PC-3 (cell line): ENCODE results near the gene IMPA2. TPM values are rescaled to one million over a fixed set of nuclear protein-coding genes. Genes with fewer than 3 reads are reported as not detected.
"Not testable (repeated sequence)": the region's sequence is repeated elsewhere in the genome, so short reads cannot be mapped to it uniquely, and the experiment has no call there.

Source experiments
- ATAC-seq: fragments of 200-7000 bp; cut with Tn5 transposase; 2 replicates; pipeline ENCODE4 v1.9.1; 2020; ENCODE audit warnings: mild to moderate bottlenecking, moderate library complexity
- BruUV-seq: library from RNA; stranded (reverse); fragments of 400-500 nt; replicated peaks from 2 replicates; lab custom pipeline; 2021; lab: Mats Ljungman, UMichigan
- CTCF ChIA-PET: fragments of 300-600 bp; sonication (Branson Sonifier 250); formaldehyde crosslinking; loops from one replicate; lab custom pipeline; 2022; ENCODE audit warnings: antibody characterized with exemption; lab: Charles Lee
- POLR2A ChIA-PET: fragments of 300-600 bp; sonication (Branson Sonifier 250); formaldehyde crosslinking; loops from one replicate; lab custom pipeline; 2022; ENCODE audit warnings: antibody characterized with exemption; ENCODE audit not compliant: unreplicated experiment; lab: Charles Lee
- DNase-seq: peaks from one replicate; pipeline ENCODE4 v3.0.0-alpha.2; 2015
- H2AFZ ChIP-seq: fragments of 300-600 bp; sonication (generic); 2 replicates; pipeline ENCODE4 v1.6.0; 2016; ENCODE audit warnings: antibody characterized with exemption, low read length
- H3F3A ChIP-seq: fragments of 300-600 bp; sonication (generic); one replicate; pipeline ENCODE4 v1.6.0; 2017; ENCODE audit warnings: antibody characterized with exemption, low read length, control low read depth, mild to moderate bottlenecking; ENCODE audit not compliant: unreplicated experiment
- H3K27ac ChIP-seq: fragments of 300-600 bp; sonication (generic); 2 replicates; pipeline ENCODE4 v1.5.1; 2016; ENCODE audit warnings: mild to moderate bottlenecking, low read length
- H3K27me3 ChIP-seq: fragments of 300-600 bp; sonication (generic); 2 replicates; pipeline ENCODE4 v1.6.1; 2016; ENCODE audit warnings: low read length, mixed read lengths
- H3K36me3 ChIP-seq: fragments of 300-600 bp; sonication (generic); 2 replicates; pipeline ENCODE4 v1.6.1; 2016; ENCODE audit warnings: low read depth, mixed run types, low read length, mixed read lengths
- H3K4me1 ChIP-seq: fragments of 300-600 bp; sonication (generic); 2 replicates; pipeline ENCODE4 v1.5.1; 2016; ENCODE audit warnings: low read length; ENCODE audit not compliant: insufficient read depth
- H3K4me2 ChIP-seq: fragments of 300-600 bp; sonication (generic); 2 replicates; pipeline ENCODE4 v1.6.0; 2016; ENCODE audit warnings: low read length
- H3K4me3 ChIP-seq: fragments of 300-600 bp; sonication (generic); 2 replicates; pipeline ENCODE4 v1.5.1; 2016; ENCODE audit warnings: mild to moderate bottlenecking, low read length, mixed read lengths
- H3K79me2 ChIP-seq: fragments of 300-600 bp; sonication (generic); 2 replicates; pipeline ENCODE4 v1.6.1; 2017; ENCODE audit warnings: low read length, mixed read lengths
- H3K9ac ChIP-seq: fragments of 300-600 bp; sonication (generic); 2 replicates; pipeline ENCODE4 v1.6.0; 2016; ENCODE audit warnings: mild to moderate bottlenecking, low read length
- H3K9me2 ChIP-seq: fragments of 300-600 bp; sonication (generic); replicated peaks from 2 replicates; pipeline ENCODE4 v1.6.1; 2016; ENCODE audit warnings: mixed run types, low read length, mixed read lengths
- H3K9me3 ChIP-seq: fragments of 300-600 bp; sonication (generic); 2 replicates; pipeline ENCODE4 v1.6.1; 2016; ENCODE audit warnings: low read length, mixed read lengths
- H4K20me1 ChIP-seq: fragments of 300-600 bp; sonication (generic); 2 replicates; pipeline ENCODE4 v1.6.1; 2016; ENCODE audit warnings: low read length, mixed read lengths
- CTCF ChIP-seq: fragments of 300-600 bp; sonication (generic); conservative IDR thresholded peaks from 2 replicates; pipeline ENCODE4 v1.5.1; 2017; ENCODE audit warnings: antibody characterized with exemption, low read depth, mild to moderate bottlenecking, low read length
- EZH2 ChIP-seq: fragments of 300-600 bp; sonication (generic); IDR thresholded peaks from one replicate; pipeline ENCODE4 v1.6.1; 2017; ENCODE audit warnings: antibody characterized with exemption, mild to moderate bottlenecking, low read length; ENCODE audit not compliant: unreplicated experiment
- EZH2phosphoT487 ChIP-seq: fragments of 300-600 bp; sonication (generic); IDR thresholded peaks from 2 replicates; pipeline ENCODE4 v1.6.1; 2018; ENCODE audit warnings: mild to moderate bottlenecking, antibody characterized with exemption, low read length, borderline replicate concordance
- intact Hi-C: fragments of 100-400 bp; cut with micrococcal nuclease; formaldehyde crosslinking; loops from 2 replicates; pipeline ENCODE4 v1.9.0; 2023
- total RNA-seq: library from RNA; depleted of rRNA; stranded (reverse); fragments of >200 nt; gene quantifications from 2 replicates; pipeline ENCODE4 v1.2.3, GENCODE V29; 2014

The IMPA2 gene
- total RNA-seq, 1 experiment from 2014 or later = 38.2 TPM

GRCh38 chr18:11969904-11970835, 11.1 kb upstream of the IMPA2 start:
- intact Hi-C loops = no loop called here
- CTCF ChIA-PET = no interaction called here

GRCh38 chr18:11970836-11971226, 10.5 kb upstream of the IMPA2 start:
- H3K9me2 ChIP-seq, H3K4me2 ChIP-seq, H3K9me3 ChIP-seq, H3K4me1 ChIP-seq, ATAC-seq, POLR2A ChIA-PET, H3K9ac ChIP-seq, H2AFZ ChIP-seq, H3K79me2 ChIP-seq, H3K4me3 ChIP-seq, BruUV-seq, DNase-seq, CTCF ChIA-PET, H3F3A ChIP-seq, H3K36me3 ChIP-seq, intact Hi-C loops, H3K27ac ChIP-seq, H3K27me3 ChIP-seq, H4K20me1 ChIP-seq: not testable (repeated sequence)

More at GRCh38 chr18:11969904-11970835, 11.1 kb upstream of the IMPA2 start:
- no peaks in the 10 kb centered on the region for H3K4me1 ChIP-seq
- TF ChIP-seq EZH2phosphoT487 (no peak), CTCF (no peak)
- no peaks in the 10 kb centered on the region for H3K36me3 ChIP-seq
- H3F3A ChIP-seq = no peaks in the 10 kb centered on the region
- no peak overlapping the region for H3K4me3 ChIP-seq
- POLR2A ChIA-PET = no interaction called here
- DNase-seq (no peak), ATAC-seq (no peak)
- H3K9ac ChIP-seq = no peak overlapping the region
- H3K79me2 ChIP-seq = no peaks in the 10 kb centered on the region
- H3K4me2 ChIP-seq = no peak overlapping the region
- H3K9me2 ChIP-seq = no peaks in the 10 kb centered on the region
- no peak overlapping the region for H2AFZ ChIP-seq
- no peaks in the 10 kb centered on the region for H4K20me1 ChIP-seq
- no peaks in the 10 kb centered on the region for H3K9me3 ChIP-seq
- no TSS peak for BruUV-seq
- H3K27ac ChIP-seq = no peak overlapping the region
- no peaks in the 10 kb centered on the region for H3K27me3 ChIP-seq

- H3K4me3 ChIP-seq = no peak overlapping the region
- H3K9me2 ChIP-seq = no peaks in the 10 kb centered on the region
- no peaks in the 10 kb centered on the region for H3K9me3 ChIP-seq
- ChIA-PET CTCF (no interaction called here), POLR2A (no interaction called here)
- no TSS peak for BruUV-seq
- H3K36me3 ChIP-seq = no peaks in the 10 kb centered on the region
- no peak overlapping the region for H3K27ac ChIP-seq
- no peak overlapping the region for H3K4me2 ChIP-seq
- no peaks in the 10 kb centered on the region for H4K20me1 ChIP-seq
- no peaks in the 10 kb centered on the region for H3K27me3 ChIP-seq
- H3K79me2 ChIP-seq = no peaks in the 10 kb centered on the region
- DNase-seq = no peak
- ATAC-seq = no peak
- H3F3A ChIP-seq = no peaks in the 10 kb centered on the region
- H2AFZ ChIP-seq = no peak overlapping the region
- H3K4me1 ChIP-seq = no peaks in the 10 kb centered on the region
- intact Hi-C loops = no loop called here
- H3K9ac ChIP-seq = no peak overlapping the region
- TF ChIP-seq EZH2 (no peak), CTCF (no peak), EZH2phosphoT487 (no peak)
Measured at GRCh38 chr18:11972371-11973174, 8.7 kb upstream of the IMPA2 start.
